Uterus (tissue), 4 donors: ENCODE measurements around the gene ANKRD12. TPM values are rescaled to one million over a fixed set of nuclear protein-coding genes. Genes with fewer than 3 reads are reported as not detected.
A peak's percentile ranks its signal among the peaks of the same experiment; 100 is the strongest.

Experiments used
- DNase-seq, 2 donors: peaks; one replicate each; pipeline ENCODE4 v3.0.0-alpha.2; 2019 to 2020
- H3K27ac ChIP-seq, 2 donors: fragments of 200-600 bp; sonication (generic); 1 replicate in 1 of 2; 2 replicates in 1 of 2; pipeline ENCODE4 v1.5.1; 2016 to 2018
- H3K27me3 ChIP-seq, 2 donors: fragments of 200-600 bp; sonication (generic); one replicate each; pipeline ENCODE4 v1.5.1; 2018 to 2019; ENCODE audit warnings: control low read depth in 1 of 2
- H3K36me3 ChIP-seq, 2 donors: fragments of 200-600 bp; sonication (generic); one replicate each; pipeline ENCODE4 v1.5.1; 2019; ENCODE audit warnings: control low read depth in 1 of 2
- H3K4me1 ChIP-seq, 2 donors: fragments of 200-600 bp; sonication (generic); one replicate each; pipeline ENCODE4 v1.5.1; 2018 to 2019; ENCODE audit warnings: control low read depth in 1 of 2
- H3K4me3 ChIP-seq, 2 donors: fragments of 200-600 bp; sonication (generic); 1 replicate in 1 of 2; 2 replicates in 1 of 2; pipeline ENCODE4 v1.5.1; 2018 to 2019; ENCODE audit warnings: mild to moderate bottlenecking in 1 of 2
- H3K9me3 ChIP-seq, 2 donors: fragments of 200-600 bp; sonication (generic); one replicate each; pipeline ENCODE4 v1.5.1; 2019; ENCODE audit warnings: control low read depth in 1 of 2
- CTCF ChIP-seq, 4 experiments: fragments of 200-600 bp in 2 of 4; fragments of 450-650 bp in 2 of 4; sonication (generic) in 2 of 4; IDR thresholded peaks; one replicate each; pipeline ENCODE4 v1.5.1; 2016 to 2019; ENCODE audit warnings: antibody characterized with exemption in 4 of 4, mild to moderate bottlenecking in 2 of 4, moderate library complexity in 1 of 4
- POLR2A ChIP-seq, 2 donors: fragments of 450-650 bp; IDR thresholded peaks; one replicate each; pipeline ENCODE4 v1.6.1; 2016; ENCODE audit warnings: antibody characterized with exemption in 2 of 2, mild to moderate bottlenecking in 1 of 2, moderate library complexity in 1 of 2
- intact Hi-C: fragments of 100-400 bp; cut with DNase I; formaldehyde crosslinking; loops from one replicate; pipeline ENCODE4 v1.15.1; 2023; ENCODE audit warnings: low total_unique reads
- total RNA-seq, 4 donors: library from RNA; depleted of rRNA in 3 of 4; stranded (reverse); fragments of >200 nt in 3 of 4; gene quantifications; one replicate each; pipeline versions ENCODE4 v1.1.0 to v1.2.4, GENCODE V29; 2014 to 2023
- donor health status: DM: yes; HTN: yes; CAD: no.

The ANKRD12 gene
- total RNA-seq, 4 donors from 2014 or later, result 29.1 to 122 (median 43.6) TPM

DNA sequence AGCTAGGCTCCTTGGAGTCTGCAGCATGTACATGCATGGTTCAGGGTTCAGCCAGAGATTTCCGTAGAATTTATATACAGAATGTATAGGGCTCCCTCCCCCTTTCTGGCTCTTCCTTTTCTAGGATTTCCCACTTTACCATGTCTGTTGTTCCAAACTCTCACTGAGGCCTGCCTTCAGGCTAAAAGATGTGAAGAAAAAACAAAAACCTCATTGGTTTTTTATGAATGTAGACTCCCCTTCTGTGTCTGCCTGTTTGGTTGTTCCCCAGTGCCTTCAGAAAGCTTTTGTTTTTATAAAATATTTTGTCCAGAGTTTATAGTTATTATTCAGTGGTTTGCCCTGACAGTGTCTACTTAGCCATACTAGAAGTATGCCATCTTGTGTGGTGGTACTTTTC is 30.5 kb upstream of the ANKRD12 start:
- H3K4me3 ChIP-seq, result no peak overlapping the region
- H3K27ac ChIP-seq, result peak overlapping the region in 1 of 2 donors; percentile 46
- no peak for TF ChIP-seq CTCF (IDR thresholded peaks at IDR 0.05)
- TF ChIP-seq POLR2A (IDR thresholded peaks at IDR 0.05), result no peak
- no peaks in the 10 kb centered on the region for H3K36me3 ChIP-seq
- H3K27me3 ChIP-seq, result no peaks in the 10 kb centered on the region
- DNase-seq, result no peak
- no peaks in the 10 kb centered on the region for H3K9me3 ChIP-seq
- peaks cover under 1 to 23% of the 10 kb centered on the region in 2 donors for H3K4me1 ChIP-seq
- intact Hi-C loops, result no loop called here

GRCh38 chr18:9106800-9107584 is 29.6 kb upstream of the ANKRD12 start:
- H3K27ac ChIP-seq, result peak overlapping the region in 1 of 2 donors; percentile 46
- no peaks in the 10 kb centered on the region for H3K36me3 ChIP-seq
- H3K4me3 ChIP-seq, result no peak overlapping the region
- intact Hi-C loops, result no loop called here
- H3K9me3 ChIP-seq, result no peaks in the 10 kb centered on the region
- DNase-seq, result no peak
- TF ChIP-seq CTCF (IDR thresholded peaks at IDR 0.05), result no peak
- H3K4me1 ChIP-seq, result peaks cover 5 to 23% of the 10 kb centered on the region in 2 donors
- no peaks in the 10 kb centered on the region for H3K27me3 ChIP-seq

- no peak for DNase-seq
- Histone ChIP-seq H3K4me1 (peaks cover 9 to 19% of the 10 kb centered on the region in 2 donors), H3K27me3 (no peaks in the 10 kb centered on the region), H3K4me3 (no peak overlapping the region), H3K27ac (peak overlapping the region in 1 of 2 donors; percentile 44), H3K9me3 (no peaks in the 10 kb centered on the region), H3K36me3 (no peaks in the 10 kb centered on the region)
- intact Hi-C loops, result no loop called here
- TF ChIP-seq POLR2A (IDR thresholded peaks at IDR 0.05), result no peak
- no peak for TF ChIP-seq CTCF (IDR thresholded peaks at IDR 0.05)
These were observed 27.7 kb upstream of the ANKRD12 start for GRCh38 chr18:9108911-9109310.

DNA sequence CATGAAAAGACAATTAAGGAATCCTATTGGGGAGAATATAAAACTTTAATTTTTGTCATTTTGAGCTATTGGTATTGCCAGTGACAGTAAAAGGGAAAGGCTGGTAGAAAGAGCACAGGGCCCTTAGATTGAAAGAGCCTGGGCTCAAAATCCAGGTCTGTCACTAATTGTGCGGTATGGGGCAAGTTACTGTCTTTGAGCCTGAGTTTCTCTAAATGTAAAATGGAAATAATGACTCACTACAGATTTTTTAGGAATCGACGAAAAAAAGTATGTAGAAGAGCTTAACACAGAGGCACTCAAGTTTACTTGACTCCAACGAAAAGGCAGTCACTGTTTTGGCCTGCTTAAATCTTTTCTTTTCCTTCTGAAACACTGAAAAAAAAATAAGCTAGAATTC is 27.1 kb upstream of the ANKRD12 start:
- no peak for DNase-seq
- Histone ChIP-seq H3K36me3 (no peaks in the 10 kb centered on the region), H3K27ac (peak overlapping the region in 1 of 2 donors; percentile 44), H3K27me3 (no peaks in the 10 kb centered on the region), H3K4me1 (peaks cover 9 to 15% of the 10 kb centered on the region in 2 donors), H3K9me3 (no peaks in the 10 kb centered on the region), H3K4me3 (no peak overlapping the region)
- TF ChIP-seq CTCF (IDR thresholded peaks at IDR 0.05) (no peak), POLR2A (IDR thresholded peaks at IDR 0.05) (no peak)
- intact Hi-C loops, result no loop called here

- no peak overlapping the region for H3K4me3 ChIP-seq
- H3K4me1 ChIP-seq, result peaks cover 9 to 28% of the 10 kb centered on the region in 2 donors
- DNase-seq, result no peak
- H3K36me3 ChIP-seq, result no peaks in the 10 kb centered on the region
- no peak for TF ChIP-seq CTCF (IDR thresholded peaks at IDR 0.05)
- no peak for TF ChIP-seq POLR2A (IDR thresholded peaks at IDR 0.05)
- H3K27me3 ChIP-seq, result no peaks in the 10 kb centered on the region
- H3K9me3 ChIP-seq, result no peaks in the 10 kb centered on the region
- peak overlapping the region in 1 of 2 donors; percentile 50 for H3K27ac ChIP-seq
- intact Hi-C loops, result no loop called here
These were observed 23.0 kb upstream of the ANKRD12 start for GRCh38 chr18:9113468-9114149.
